Central memory CD4-positive, alpha-beta T cell (primary cell): ENCODE measurements around the gene NLGN2.
"Not testable (repeated sequence)": the region's sequence is repeated elsewhere in the genome, so short reads cannot be mapped to it uniquely, and the experiment has no call there.

Experiments
- DNase-seq: peaks from one replicate; pipeline ENCODE4 v3.0.0; 2022
- total RNA-seq, 3 experiments: gene quantifications; one replicate each; lab custom pipeline; 2026; lab: John Stamatoyannopoulos, UW

The NLGN2 gene
- total RNA-seq, result 3.7 to 8.3 (median 4.2) reads per million in 3 experiments

- no peak for DNase-seq
Measured at GRCh38 chr17:7407485-7408251, at the start of gene NLGN2. NLGN2 (plus strand) TSS chr17:7407845; CDS start chr17:7408256, 411 bp downstream.

- DNase-seq, result no peak
Measured at GRCh38 chr17:7361906-7362305, 45.7 kb upstream of the NLGN2 start.

- no peak for DNase-seq
Measured at GRCh38 chr17:7363311-7363710, 44.3 kb upstream of the NLGN2 start.

- not testable (repeated sequence) for DNase-seq
Measured at GRCh38 chr17:7365963-7366362, 41.7 kb upstream of the NLGN2 start.

DNA sequence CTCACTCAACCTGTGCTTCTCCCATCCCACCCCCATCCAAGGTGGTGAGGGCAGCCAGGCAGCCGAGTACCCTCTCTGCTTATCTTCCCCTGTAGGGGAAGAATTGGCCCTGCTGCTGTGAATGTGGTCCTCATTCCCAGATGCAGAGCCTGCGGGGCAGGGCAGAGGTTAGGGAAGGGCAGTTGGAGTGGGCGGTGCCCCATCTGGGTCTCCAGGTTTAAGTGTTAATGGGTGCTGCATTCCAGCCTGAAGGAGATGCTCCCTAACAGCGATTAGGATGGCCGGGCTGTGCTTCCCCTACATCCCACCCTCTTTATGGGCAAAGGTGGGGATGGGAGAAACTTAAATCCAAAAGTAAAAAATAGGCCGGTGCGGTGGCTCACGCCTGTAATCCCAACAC lies 40.6 kb upstream of the NLGN2 start:
- no peak for DNase-seq

DNA sequence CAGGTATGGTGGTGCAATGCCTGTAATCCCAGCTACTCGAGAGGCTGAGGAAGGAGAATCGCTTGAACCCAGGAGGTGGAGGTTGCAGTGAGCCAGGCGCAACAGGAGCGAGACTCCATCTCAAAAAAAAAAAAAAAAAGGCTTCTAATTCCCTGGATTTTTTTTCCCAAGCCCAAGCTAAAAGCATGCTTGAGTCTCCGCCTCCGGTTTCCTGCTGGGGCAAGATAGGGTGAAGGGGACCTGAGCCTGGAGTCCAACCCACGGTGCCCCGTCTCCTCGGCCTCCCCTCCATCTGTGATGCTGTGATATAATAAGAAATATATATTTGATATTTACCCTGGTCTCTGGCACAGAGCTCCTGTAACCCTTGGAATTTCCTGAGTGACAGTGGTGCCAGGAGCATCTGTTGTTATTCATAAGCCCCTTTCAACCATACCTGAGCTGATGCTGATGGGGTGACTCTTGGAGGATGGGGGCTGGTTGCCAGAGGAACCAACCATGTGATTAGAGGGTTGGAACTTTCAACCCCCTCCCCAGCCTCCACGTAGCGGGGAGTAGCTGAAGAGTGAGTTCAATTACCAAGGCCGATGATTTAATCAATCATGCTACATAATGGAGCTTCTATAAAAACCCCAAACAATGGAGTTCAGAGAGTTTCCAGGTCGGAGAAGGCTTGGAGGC lies 39.6 kb upstream of the NLGN2 start:
- DNase-seq, result no peak

- not testable (repeated sequence) for DNase-seq
Measured at GRCh38 chr17:7368599-7368994, 39.0 kb upstream of the NLGN2 start.

- no peak for DNase-seq
Measured at GRCh38 chr17:7369825-7370224, 37.8 kb upstream of the NLGN2 start.

DNA sequence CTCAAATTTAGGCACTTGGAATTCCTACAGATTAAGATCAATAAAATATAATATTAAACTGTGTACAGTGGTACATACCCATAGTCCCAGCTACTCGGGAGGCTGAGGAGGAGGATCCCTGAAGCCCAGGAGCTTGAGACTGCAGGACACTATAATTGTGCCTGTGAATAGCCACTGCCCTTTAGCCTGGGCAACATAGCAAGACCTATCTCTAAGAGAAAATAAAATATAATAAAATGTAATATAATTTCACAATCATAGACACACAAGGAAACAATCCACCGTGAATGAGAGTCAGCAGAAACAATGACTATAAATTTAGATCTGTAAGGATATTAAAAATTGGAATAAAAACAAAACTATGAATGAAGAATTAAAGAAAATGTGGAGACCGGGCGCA lies 36.8 kb upstream of the NLGN2 start:
- DNase-seq, result no peak

GRCh38 chr17:7374353-7374752 lies 33.3 kb upstream of the NLGN2 start:
- DNase-seq, result no peak

- no peak for DNase-seq
Measured at GRCh38 chr17:7379134-7379533, 28.5 kb upstream of the NLGN2 start.

DNA sequence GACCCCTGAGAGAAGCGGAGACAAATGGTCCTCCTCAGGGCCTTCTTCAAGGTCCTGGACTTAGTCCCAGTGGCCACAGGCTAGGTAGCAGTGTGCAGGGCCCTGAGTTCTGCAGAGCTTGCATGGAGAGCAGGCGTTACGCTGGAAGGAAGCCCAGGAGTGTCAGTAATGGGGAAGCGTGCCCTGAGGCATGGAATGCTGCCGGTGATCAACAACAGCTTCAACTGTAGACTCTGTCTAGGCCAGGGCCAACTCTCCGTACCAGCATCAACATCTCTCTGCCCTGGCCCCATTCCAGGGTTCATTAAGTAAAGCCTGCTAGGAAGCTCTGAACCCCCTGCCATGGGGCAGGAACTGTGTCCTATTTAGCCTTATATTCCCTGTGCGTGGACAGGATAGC lies 27.3 kb upstream of the NLGN2 start:
- no peak for DNase-seq

DNA sequence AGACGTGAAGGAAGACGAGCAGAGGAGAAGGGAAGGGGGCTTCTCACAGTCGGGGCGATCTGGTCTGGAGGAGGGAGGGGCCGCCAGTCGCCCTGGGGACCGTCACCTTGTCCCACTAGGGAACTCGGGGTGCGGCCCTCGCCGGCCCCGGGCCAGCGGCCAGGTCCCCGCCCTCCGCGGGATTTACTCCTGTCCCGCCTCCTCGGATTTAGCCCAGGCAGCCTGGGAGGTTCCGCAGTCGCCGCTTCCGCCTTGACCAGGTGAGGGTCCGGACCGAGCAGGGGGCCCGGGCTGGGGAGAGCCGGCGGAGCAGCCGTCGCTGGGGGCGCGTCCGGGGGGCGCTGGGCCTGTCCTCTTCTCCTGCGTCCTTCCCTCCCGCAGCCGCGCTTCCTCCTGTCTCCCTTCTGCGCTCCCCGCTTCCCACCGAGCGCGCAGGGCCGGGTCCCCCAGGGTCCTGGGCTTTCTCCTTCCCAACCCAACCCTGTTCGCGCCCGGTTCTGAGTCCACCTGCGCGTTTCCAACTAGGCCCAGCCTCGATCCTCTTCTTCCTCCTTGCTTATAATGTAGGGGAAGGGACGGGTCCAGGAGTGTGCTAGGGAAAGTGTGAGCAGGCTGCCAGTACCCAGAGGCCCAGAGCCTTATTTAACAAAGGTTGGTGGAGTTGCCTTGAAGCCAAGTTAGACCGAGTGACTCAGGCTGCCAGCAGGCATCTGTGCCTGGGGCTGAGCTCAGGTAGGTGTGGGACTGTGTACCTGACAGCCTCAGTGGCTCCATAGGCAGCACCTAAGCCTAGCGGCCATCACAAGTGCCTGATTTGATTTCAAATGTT lies 26.6 kb upstream of the NLGN2 start, which contains the start of gene TNK1:
Gene TNK1 (plus strand): TSS at position 235 of the 829 bp plus-strand sequence. CDS start 1,838 bp downstream, outside the sequence.
- DNase-seq, result no peak

GRCh38 chr17:7382901-7383300 lies 24.7 kb upstream of the NLGN2 start:
- no peak for DNase-seq

DNA sequence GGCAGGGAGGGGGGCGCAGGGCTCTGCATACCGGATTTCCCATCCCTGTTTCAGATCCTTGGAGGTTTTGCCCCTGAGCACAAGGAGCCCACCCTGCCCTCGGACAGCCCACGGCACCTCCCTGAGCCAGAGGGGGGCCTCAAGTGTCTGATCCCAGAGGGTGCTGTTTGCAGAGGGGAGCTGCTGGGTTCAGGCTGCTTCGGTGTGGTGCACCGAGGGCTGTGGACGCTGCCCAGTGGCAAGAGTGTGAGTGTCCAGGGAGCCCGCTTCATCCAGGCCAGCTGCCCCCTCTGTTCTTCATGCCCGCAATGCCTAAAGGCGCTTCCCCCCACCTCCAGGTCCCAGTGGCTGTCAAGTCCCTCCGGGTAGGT lies 24.3 kb upstream of the NLGN2 start:
- DNase-seq, result no peak

GRCh38 chr17:7383742-7384488 lies 23.7 kb upstream of the NLGN2 start:
- peak; percentile 81 for DNase-seq

DNA sequence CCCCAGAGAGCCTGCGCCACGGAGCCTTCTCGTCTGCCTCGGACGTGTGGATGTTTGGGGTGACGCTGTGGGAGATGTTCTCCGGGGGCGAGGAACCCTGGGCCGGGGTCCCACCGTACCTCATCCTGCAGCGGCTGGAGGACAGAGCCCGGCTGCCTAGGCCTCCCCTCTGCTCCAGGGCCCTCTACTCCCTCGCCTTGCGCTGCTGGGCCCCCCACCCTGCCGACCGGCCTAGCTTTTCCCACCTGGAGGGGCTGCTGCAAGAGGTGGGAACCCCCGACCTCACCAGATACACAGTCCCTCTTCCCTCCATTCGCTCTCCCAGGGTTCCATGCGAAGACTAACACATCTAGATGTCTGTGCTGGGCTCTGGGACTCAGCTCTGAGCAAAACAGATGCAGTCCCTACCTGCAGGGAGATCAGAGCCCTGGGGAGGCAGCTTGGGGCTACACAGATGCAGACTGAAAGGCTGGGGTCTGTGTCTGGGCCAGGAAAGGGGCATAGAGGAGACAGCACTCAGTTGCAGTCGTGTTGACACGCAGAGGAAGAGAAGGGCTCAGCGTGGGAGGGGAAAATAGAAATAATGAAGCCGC lies 23.1 kb upstream of the NLGN2 start:
- no peak for DNase-seq

DNA sequence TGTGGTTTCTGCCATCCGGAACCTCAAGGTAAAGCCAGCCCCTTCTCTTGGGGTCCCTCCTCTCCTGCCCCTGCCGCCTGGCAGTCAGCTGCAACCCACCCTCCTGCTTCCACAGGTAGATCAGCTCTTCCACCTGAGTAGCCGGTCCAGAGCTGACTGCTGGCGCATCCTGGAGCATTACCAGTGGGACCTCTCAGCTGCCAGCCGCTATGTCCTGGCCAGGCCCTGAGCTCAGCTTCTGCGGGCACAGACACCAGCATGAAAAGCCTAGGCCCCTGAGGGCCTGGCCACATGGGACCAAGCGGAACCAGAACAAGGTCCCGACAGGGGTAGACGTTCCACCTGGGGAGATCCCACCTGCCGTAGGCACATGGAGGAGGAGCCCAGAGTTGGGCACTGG lies 18.8 kb upstream of the NLGN2 start:
- DNase-seq, result no peak

DNA sequence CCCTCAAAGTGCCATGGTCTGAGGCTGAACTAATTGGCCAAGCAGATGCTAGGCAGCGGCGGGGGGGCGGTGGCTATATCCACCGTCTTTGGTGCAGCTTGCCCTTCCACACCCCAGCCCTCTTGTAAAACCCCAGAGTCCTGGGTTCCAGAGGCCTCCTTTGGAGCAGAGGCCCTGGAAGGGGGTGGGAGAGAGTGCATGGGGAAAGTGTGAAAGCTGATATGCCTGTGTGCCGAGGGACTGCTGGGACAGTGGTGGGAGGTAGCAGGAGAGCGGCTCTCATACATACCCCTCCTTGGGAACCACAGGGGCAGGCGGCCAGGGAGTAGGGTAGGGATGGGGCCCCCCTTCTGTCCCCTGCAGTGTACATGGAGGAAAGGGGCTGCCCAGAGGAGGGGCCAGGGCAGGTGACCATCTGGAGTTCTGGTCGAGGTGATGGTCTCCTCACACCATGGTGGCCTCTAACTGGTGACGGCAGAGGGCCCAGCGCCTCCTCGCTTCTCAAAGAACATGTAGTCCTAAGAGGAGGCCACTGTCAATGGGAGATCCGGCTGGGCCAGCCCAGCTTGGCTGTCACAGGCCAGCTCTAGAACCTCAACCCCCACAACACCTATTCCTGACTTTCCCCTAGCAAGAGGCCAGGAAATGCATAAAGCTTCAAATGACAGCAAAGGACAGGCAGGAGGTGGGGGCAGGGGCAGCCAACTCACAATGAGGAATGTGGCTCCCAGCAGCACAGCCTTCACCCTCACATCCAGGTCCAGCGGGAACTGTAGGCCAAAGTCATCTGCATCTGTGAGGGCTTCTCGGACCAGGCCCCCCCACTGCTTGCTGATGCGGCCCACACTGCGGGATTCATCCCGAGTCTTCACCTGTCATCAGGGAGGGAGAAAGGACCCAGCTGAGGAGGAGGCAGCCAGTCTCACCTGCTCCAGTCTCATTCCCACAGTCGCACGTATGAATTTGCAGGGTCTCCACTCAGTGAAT lies 17.4 kb upstream of the NLGN2 start:
- DNase-seq, result no peak

- DNase-seq, result no peak
Measured at GRCh38 chr17:7391307-7391706, 16.3 kb upstream of the NLGN2 start.
